Activated B cell treated with CpG ODN at 0.5 μM for 24 hours (primary cell): ENCODE results near the gene PRKCQ. TPM values are rescaled to one million over a fixed set of nuclear protein-coding genes. Genes with fewer than 3 reads are reported as not detected.

Experiments
- ATAC-seq: fragments of 200-7000 bp; cut with Tn5 transposase; one replicate; pipeline ENCODE4 v1.10.0; 2021; ENCODE audit warnings: low read depth, mild to moderate bottlenecking, moderate library complexity
- CTCF ChIA-PET: fragments of 350-600 bp; sonication (Branson Sonifier 250); formaldehyde crosslinking; loops from one replicate; lab custom pipeline; 2021; ENCODE audit warnings: antibody characterized with exemption; lab: Charles Lee
- POLR2A ChIA-PET: fragments of 350-600 bp; sonication (Branson Sonifier 250); formaldehyde crosslinking; loops from one replicate; lab custom pipeline; 2021; ENCODE audit warnings: antibody characterized with exemption; lab: Charles Lee
- DNase-seq: peaks from one replicate; pipeline ENCODE4 v3.0.0; 2022
- H3K27ac Mint-ChIP-seq: one replicate; pipeline ENCODE4 v1.8.0; 2020; ENCODE audit warnings: mixed read lengths
- H3K27me3 Mint-ChIP-seq: one replicate; pipeline ENCODE4 v1.8.0; 2021; ENCODE audit warnings: mixed read lengths
- H3K36me3 Mint-ChIP-seq: one replicate; pipeline ENCODE4 v1.8.0; 2021; ENCODE audit warnings: low read depth, mixed read lengths
- H3K4me1 Mint-ChIP-seq: one replicate; pipeline ENCODE4 v1.8.0; 2021; ENCODE audit warnings: mixed read lengths
- H3K4me3 Mint-ChIP-seq: one replicate; pipeline ENCODE4 v1.8.0; 2020; ENCODE audit warnings: mild to moderate bottlenecking, mixed read lengths
- H3K9me3 Mint-ChIP-seq: one replicate; pipeline ENCODE4 v1.8.0; 2020; ENCODE audit warnings: mixed read lengths
- intact Hi-C: fragments of 100-400 bp; cut with micrococcal nuclease; formaldehyde crosslinking; loops from one replicate; pipeline ENCODE4 v1.15.1; 2024
- total RNA-seq: library from RNA; stranded (reverse); gene quantifications from 2 replicates; pipeline ENCODE4 v1.2.3, GENCODE V29; 2022
- TF ChIP-seq, protein P1 (sequence below): fragments of 200-600 bp; IDR thresholded peaks from one replicate; pipeline ENCODE4 v1.8.0; 2022; ENCODE audit warnings: antibody characterized with exemption, mild to moderate bottlenecking

The PRKCQ gene
- total RNA-seq, 1 donor from 2014 or later: 0.11 TPM

DNA sequence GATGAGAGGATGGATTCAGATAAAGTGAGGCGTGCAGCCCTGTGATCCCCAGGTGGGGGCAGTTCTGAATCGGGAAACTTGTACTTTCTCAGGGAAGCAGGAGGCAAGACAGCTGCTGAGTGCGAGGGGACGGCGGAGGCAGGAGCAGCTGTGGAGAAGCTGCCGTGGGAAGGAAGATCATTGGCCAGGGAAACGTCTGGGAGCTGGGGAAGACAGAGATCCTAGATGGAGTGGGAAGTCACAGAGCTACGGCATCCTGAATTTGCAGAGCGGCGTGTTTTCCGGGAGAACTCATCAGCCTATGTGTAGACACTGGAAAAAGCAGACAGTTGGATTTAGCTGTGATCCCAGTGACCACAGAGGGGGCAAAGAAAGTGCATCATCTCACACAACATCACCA lies 9.2 kb downstream of the PRKCQ start:
- DNase-seq: no peak
- Mint-ChIP-seq H3K9me3 (no peaks in the 10 kb centered on the region), H3K27me3 (peaks cover 18% of the 10 kb centered on the region), H3K36me3 (no peaks in the 10 kb centered on the region), H3K27ac (no peak overlapping the region), H3K4me3 (no peak overlapping the region), H3K4me1 (no peaks in the 10 kb centered on the region)
- CTCF ChIA-PET: no interaction called here
- TF ChIP-seq, protein P1, sequence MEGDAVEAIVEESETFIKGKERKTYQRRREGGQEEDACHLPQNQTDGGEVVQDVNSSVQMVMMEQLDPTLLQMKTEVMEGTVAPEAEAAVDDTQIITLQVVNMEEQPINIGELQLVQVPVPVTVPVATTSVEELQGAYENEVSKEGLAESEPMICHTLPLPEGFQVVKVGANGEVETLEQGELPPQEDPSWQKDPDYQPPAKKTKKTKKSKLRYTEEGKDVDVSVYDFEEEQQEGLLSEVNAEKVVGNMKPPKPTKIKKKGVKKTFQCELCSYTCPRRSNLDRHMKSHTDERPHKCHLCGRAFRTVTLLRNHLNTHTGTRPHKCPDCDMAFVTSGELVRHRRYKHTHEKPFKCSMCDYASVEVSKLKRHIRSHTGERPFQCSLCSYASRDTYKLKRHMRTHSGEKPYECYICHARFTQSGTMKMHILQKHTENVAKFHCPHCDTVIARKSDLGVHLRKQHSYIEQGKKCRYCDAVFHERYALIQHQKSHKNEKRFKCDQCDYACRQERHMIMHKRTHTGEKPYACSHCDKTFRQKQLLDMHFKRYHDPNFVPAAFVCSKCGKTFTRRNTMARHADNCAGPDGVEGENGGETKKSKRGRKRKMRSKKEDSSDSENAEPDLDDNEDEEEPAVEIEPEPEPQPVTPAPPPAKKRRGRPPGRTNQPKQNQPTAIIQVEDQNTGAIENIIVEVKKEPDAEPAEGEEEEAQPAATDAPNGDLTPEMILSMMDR: no peak
- intact Hi-C loops: no loop called here
- no peak for ATAC-seq
- POLR2A ChIA-PET: no interaction called here

DNA sequence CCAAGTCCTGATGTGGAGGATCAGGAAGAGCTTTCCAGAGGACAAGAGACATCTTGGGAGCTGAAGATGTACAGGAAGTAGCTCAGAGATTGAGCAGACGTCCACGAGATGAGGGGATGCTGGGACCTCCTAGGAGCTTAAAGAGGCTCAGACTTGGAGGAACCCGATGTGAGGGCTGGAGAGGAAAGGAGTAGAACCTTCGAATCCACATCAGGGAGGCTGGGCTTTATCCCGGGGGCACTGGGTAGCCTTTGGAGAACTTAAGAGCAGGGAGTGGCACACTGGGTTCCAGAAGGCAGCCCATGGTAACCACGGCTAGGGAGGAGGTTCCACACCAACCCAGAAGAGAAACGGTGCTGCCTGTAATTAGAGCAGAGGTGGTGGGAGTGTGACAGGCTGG lies 10.8 kb downstream of the PRKCQ start:
- DNase-seq: no peak
- Mint-ChIP-seq H3K4me3 (no peak overlapping the region), H3K9me3 (no peaks in the 10 kb centered on the region), H3K4me1 (no peaks in the 10 kb centered on the region), H3K27me3 (peaks cover 16% of the 10 kb centered on the region), H3K36me3 (no peaks in the 10 kb centered on the region), H3K27ac (no peak overlapping the region)
- ATAC-seq: no peak
- intact Hi-C loops: no loop called here
- TF ChIP-seq, protein P1: no peak
- POLR2A ChIA-PET: no interaction called here
- CTCF ChIA-PET: no interaction called here

DNA sequence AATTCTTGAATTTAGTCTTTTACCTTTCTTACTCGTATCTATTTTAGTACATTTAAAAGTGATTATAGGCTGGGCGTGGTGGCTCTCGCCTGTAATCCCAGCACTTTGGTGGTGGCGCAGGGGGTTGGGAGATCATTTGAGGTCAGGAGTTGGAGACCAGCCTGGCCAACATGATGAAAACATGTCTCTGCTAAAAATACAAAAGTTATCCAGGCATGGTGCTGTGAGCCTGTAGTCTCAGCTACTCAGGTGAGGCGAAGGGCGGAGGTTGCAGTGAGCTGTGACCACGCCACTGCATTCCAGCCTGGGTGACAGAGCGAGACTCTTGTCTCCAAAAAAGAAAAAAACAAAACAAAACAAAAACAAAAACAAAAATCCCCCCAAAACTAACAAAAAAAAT lies 12.2 kb downstream of the PRKCQ start:
- H3K27me3 Mint-ChIP-seq: peaks cover 21% of the 10 kb centered on the region
- POLR2A ChIA-PET: no interaction called here
- no peaks in the 10 kb centered on the region for H3K36me3 Mint-ChIP-seq
- no peak overlapping the region for H3K4me3 Mint-ChIP-seq
- intact Hi-C loops: no loop called here
- TF ChIP-seq, protein P1: no peak
- no peaks in the 10 kb centered on the region for H3K9me3 Mint-ChIP-seq
- ATAC-seq (no peak), DNase-seq (no peak)
- no peak overlapping the region for H3K27ac Mint-ChIP-seq
- CTCF ChIA-PET: no interaction called here
- H3K4me1 Mint-ChIP-seq: no peaks in the 10 kb centered on the region

DNA sequence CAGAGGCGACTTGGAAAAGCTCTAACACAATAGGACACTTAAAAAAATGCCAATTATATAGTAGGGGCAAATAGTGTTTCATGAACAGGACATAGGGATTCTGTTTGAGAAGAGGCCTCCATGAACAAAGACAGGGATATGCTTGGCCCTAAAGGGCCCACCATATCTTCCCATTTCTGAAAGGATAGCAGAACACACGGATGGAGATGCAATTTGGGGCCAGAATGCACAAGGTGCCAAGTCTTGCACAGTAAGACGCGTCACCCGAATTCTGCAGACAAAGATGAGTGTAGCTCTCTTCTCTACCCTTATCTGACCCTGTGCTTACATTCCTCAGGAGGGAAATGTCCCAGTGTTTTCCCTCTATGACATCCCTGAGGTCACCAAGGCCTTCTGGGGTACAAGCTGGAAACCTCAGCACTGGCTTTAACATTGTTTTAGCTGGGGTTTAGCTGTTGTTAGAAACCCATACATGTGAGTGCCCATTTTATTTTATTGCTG lies 12.8 kb downstream of the PRKCQ start:
- Mint-ChIP-seq H3K27me3 (peaks cover 23% of the 10 kb centered on the region), H3K36me3 (no peaks in the 10 kb centered on the region), H3K4me3 (no peak overlapping the region), H3K9me3 (no peaks in the 10 kb centered on the region), H3K4me1 (no peaks in the 10 kb centered on the region), H3K27ac (no peak overlapping the region)
- ATAC-seq: no peak
- intact Hi-C loops: no loop called here
- POLR2A ChIA-PET: interaction anchor here (0.5 kb wide), 1 partner anchor 949 kb away, joined by 3 read pairs; no protein-coding TSS in a partner anchor
- no peak for DNase-seq
- CTCF ChIA-PET: no interaction called here
- TF ChIP-seq, protein P1: no peak

DNA sequence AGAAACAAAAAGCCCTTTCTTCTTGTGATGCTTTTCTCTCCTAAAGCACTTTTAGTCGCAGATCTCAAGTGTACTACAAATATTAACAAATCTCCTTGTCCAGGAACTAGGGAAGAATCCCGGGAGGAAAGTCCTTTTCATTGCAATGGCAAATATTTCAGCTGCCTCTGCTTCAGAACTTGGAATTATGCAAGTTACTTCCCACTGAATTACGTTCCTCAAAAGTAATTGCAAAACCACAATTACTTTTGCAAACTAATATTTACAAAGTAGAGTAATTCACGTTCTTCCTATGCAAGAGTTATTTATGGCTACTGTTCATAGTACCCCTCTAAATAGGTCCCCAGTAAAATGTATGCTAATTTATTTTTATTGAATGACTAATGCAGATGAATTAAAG lies 14.5 kb downstream of the PRKCQ start:
- ATAC-seq (no peak), DNase-seq (no peak)
- Mint-ChIP-seq H3K4me3 (no peak overlapping the region), H3K27ac (no peak overlapping the region), H3K4me1 (no peaks in the 10 kb centered on the region), H3K9me3 (no peaks in the 10 kb centered on the region), H3K27me3 (peaks cover 22% of the 10 kb centered on the region), H3K36me3 (no peaks in the 10 kb centered on the region)
- ChIA-PET CTCF (no interaction called here), POLR2A (no interaction called here)
- TF ChIP-seq, protein P1: no peak
- intact Hi-C loops: no loop called here
